Measurements from ENCODE around the gene CFAP61.
"Not testable (repeated sequence)": the region's sequence is repeated elsewhere in the genome, so short reads cannot be mapped to it uniquely, and the experiment has no call there.

Gene CFAP61

DNA sequence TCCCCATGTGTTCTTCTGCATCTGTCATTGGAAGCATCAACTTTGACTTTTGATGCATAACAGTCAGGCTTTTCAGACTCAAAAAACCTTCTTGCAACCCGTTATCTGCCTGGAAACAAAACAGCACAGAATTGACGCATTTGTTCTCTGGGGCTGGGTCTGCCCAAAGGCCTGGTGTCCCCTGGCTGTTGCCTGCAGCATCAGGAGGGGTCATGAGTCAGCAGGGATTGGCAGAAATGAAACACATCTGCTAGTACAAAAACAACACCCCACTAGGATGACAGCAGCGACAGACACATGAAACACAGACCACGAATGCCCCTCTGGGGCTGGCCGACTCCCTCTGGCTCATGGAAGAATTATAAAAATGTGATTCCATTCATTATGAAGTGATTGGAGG, 158.0 kb downstream of the CFAP61 start:
- no peak for DNase-seq (ENCODE audit: low spot score)

DNA sequence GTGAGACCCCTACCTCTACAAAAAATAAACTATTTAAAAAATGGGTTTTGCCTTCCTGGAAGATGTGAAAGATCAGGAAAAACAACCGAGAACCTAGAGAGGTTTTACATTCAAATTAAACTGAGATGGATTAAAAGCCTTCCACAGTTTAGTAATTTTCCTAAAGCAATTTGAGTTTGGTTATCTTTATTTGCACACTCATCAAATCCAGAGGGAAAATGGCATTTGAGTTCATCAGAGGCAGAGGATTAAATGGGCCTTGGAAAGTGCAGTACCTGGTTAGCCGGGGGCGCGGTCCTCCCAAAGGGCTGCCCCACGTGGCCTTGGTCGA, 158.6 kb downstream of the CFAP61 start:
- DNase-seq (ENCODE audit: low spot score), result no peak

DNA sequence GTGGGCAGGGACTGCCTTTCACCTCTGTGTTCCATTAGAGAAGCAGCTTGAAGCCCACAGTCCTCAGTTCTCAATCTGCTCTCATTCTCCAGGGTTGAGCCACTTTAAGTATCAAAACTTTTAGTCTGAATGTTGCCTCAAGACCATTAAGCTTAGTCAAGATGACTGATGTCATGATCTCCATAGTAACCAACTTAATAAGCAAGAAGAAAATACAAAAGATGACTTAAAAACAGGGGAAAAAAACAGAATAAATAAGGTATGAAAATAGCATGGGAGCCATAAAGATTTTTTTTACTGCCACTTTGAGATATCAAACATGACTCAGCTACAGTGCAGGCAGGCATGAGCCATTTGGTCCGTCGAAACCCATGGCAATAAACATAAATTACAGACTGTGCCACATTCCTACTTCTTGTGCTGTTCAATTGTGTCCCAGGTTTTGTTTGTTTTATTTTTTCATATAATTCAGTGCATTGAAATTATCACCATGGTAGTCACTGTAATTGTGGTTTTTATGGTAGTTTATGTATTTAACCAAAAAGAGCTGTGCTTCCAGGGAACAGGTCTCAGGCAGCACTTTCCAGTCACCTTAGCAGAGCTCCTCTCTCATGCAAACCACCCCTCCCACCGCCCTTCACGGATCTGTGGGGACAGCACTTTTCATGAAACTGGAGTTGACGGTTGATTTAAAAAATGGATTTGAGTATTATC, 159.1 kb downstream of the CFAP61 start:
- DNase-seq (ENCODE audit: low spot score), result no peak

DNA sequence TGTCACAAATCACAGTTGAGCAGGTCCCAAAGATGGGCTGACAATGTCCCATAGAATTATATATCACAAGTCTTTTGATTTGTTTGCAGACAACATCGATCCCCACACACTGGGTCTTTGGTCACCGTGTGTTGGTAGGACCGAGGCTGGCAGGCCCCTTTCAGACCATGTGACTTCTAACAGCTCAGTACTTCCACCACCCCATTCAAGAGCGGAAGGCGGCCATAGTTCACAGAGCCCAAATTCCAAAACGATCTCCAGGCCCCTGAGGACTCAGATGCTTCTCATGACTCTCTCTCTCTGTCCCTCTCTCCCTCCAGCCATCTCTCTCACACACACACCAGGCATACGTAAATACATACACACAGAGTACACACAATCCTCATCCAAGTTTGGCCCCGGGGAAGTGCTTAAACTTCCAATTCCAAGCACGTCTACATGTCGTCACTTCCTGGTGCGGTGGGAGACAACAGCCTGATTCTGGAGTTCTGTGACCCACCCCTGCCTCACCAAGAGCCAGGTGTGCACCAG, 159.7 kb downstream of the CFAP61 start:
- no peak for DNase-seq (ENCODE audit: low spot score)

DNA sequence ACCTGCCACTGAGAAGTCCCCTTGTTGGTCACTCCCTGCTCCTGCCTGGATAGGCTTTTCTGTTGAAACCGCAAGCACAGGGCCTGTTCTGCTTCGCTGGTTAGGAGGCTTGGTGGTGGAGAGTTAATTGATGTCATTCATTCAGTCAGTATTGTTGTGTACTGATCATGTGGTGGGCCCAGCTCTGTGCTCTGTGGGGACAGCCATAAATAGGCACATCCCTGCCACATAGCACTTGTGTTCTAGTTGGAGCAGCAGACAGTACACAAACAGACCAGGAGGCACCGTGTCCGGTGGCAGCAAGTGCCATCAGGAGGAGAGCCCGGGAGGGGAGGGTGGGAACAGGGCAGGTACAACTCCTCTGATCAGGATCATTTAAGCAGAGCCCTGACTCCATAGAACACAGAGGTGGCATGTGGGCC, 160.4 kb downstream of the CFAP61 start:
- DNase-seq (ENCODE audit: low spot score), result no peak

DNA sequence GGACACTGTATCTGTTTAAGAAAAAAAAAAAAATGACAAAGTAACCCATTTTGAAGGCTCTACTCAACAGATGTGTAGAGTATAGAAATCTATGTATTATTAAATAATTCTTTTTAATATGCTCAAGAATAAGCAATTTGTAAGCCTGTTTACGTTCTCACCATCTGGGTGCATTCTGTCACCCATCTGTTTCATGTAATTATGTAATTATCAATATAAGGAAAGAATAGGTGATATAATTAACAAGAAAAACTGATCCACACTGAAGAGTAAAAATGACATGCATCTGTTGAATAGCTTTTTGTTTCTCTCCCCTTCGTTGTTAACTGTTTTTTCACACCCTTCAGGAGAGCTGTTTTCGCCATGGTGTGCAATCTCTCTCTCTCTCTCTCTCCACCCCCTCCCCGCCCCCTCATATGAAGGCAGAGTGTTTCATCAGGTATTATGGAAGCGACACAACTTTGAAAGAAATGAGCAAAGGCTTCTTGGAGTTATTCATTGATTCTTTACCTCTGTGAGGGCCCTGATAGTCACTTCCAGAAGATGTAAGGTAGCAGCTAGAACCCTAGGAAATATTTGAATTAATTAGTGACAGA, 161.3 kb downstream of the CFAP61 start:
- no peak for DNase-seq (ENCODE audit: low spot score)

DNA sequence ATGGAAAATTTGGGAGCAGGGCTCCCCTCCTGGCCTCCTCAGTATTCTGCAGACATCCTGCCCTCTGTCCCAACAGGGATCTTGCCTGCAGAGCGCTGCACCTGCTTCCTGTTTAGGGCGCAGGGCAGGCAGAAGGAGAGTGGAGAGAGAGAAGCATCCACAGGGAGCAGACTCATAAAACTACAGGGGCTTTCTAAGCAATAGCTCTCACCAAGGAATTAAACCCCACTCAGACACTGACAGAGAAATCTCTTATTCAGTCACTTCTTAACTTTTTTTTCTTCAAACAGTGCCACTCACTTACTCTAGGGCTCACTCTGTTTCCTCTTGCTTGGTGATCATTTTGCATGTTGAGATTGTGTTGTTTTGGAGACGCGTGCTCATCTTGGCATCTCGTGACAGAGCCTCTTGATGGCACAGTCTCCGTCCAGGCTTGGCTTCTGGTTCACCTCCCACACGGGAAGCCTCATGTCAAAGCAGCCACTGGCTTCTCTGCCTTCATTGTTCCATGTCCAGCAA, 162.5 kb downstream of the CFAP61 start:
- DNase-seq (ENCODE audit: low spot score), result no peak

DNA sequence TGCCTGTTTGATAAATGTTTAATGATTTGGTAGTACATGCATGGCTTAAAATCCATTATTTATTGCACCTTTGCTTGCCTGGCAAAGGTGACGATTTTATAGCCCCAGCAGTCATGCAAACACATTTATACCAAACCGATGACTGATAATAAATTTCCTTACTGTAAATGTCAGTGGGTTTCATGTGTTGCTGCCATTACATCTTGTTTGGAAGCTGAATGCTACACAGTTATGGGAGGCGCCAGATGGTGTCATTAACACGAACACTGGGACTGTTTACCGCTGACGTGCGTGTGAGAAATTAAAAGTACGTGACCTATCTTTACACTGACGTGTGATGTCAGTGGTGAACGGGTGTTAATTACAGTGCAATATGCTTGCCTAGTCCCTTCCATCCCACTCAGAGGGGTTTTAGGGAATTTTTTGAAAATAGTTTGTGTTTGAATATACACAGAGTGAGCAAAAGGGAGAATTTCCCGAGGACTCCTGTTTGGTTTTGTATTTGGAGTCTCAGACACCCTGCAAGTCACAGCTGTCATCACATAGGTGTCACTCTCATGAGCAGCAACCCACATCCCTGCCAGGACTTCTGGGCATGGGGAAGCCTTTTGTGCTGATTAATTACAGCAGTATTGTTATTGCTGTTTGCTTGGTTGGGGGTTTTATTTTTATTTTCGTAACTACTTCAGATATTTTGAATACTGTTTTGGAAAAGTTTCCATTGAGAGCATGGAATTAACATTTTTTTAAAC, 163.8 kb downstream of the CFAP61 start:
- DNase-seq (ENCODE audit: low spot score), result no peak

DNA sequence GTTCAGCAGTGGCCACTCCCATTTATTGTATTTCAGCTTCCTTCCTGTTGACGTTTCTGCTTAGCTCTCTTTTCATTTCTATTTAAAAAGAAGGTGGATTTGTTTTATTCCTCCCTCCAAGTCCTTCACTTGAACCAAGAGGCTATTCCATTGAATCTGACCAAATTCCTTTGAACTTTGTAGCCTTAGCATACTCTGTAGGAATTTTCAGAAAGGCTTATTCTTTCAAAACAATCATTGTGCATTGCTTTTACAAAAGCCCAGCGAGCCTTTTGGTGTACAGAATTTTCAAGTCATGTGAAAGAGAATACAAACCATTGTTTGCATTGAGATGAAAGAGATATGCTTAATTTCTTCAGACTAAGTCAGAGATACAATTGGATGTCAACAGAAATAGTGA, 164.6 kb downstream of the CFAP61 start:
- no peak for DNase-seq (ENCODE audit: low spot score)

DNA sequence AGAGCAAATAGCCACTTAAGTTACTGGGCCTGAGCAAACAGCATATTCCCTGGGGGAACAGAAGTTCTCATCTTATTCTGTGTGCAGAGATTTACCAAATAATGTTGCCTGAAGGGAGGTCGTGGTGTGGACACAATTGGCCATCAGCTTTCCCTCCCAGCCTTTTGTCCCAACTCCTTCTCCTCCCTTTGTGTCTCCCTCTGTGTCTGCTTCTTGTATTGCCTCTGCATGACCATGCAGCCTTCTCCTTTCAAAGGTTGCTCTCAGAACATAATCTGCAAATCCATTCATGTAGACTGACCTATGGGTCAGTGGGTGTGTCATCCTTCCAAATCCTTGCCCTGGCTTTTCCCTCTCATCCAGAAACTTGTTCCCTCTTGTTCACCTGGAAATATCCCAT, 165.3 kb downstream of the CFAP61 start:
- no peak for DNase-seq (ENCODE audit: low spot score)

DNA sequence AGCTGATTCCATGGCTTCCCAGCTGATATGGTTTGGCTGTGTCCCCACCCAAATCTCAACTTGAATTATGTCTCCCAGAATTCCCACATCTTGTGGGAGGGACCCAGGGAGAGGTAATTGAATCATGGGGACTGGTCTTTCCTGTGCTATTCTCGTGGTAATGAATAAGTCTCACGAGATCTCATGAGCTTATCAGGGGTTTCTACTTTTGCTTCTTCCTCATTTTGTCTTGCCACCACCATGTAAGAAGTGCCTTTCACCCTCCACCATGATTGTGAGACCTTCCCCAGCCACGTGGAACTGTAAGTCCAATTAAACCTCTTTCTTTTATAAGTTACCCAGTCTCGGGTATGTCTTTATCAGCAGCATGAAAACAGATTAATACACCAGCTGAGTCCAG, 165.8 kb downstream of the CFAP61 start:
- not testable (repeated sequence) for DNase-seq (ENCODE audit: low spot score)

DNA sequence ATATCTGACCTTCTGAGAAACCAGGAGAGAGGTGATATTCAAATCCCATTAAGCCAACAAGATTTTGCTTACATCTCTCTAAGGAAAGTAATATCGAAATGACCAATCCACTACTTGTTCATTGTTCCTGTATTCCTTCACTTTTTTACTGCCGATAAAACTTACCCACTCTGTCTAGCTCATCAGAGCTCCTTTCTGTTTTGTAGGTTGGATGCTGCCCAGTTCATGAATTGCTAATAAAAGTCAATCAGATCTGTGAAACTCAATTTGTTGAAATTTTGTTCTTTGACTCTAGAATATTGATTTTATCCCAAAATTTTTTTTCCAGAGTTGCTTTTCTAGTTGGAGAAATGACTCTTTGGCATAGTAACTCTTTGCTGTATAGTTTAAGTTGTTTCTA, 166.7 kb downstream of the CFAP61 start:
- no peak for DNase-seq (ENCODE audit: low spot score)

DNA sequence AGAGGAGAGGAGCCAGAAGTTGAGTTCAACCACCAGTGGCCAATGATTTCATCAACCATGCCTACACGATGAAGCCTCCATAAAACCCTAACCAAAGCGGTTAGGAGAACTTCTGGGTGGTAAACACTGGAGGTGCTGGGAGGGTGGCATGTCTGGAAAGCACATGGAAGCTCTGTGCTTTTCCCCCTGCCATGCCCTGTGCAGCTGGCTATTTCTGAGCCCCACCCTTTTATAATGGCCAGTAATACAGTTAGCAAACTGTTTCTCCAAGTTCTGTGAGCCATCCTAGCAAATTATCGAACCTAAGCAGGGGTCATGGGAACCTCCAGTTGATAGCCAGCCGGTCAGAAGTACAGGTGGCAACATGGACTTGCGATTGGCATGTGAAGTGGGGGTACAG, 167.8 kb downstream of the CFAP61 start:
- DNase-seq (ENCODE audit: low spot score), result no peak

DNA sequence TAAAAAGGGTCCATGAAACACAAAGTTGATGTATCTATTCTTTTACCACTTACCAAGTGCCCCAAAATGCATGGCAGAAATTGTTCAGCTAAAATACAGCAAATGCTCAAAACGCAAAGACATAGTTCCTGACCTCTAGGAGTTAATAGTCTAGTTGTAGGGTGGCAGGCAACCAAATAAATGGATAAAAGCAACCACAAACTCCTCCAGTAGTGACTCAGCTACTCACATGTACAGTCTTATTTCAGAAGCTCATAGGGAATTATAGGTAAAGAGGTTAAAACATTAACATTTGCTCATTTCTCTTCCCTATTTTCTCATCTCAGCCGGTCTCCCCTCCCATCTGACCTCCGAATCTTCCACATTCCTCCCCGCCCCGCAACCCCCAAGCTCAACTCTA, 171.6 kb downstream of the CFAP61 start:
- no peak for DNase-seq (ENCODE audit: low spot score)

DNA sequence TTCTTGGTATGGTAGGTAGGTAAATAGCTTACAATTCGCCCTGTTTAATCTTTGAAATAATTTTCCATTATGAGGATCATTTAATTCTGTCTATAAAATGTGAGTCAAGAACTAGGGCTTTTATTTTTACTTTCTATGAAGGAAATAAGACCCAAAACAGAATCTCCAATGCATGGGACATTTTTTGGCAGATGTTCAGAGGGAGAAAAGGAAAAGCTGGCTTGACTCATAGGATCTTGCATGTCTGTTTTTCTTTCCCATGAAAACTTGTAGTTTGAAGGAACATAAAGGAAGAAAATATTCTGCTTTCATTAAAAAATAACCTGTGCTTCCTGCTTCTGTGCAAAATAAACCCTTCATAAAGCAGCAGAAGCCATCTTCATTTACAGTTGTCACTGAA, 172.5 kb downstream of the CFAP61 start:
- no peak for DNase-seq (ENCODE audit: low spot score)

DNA sequence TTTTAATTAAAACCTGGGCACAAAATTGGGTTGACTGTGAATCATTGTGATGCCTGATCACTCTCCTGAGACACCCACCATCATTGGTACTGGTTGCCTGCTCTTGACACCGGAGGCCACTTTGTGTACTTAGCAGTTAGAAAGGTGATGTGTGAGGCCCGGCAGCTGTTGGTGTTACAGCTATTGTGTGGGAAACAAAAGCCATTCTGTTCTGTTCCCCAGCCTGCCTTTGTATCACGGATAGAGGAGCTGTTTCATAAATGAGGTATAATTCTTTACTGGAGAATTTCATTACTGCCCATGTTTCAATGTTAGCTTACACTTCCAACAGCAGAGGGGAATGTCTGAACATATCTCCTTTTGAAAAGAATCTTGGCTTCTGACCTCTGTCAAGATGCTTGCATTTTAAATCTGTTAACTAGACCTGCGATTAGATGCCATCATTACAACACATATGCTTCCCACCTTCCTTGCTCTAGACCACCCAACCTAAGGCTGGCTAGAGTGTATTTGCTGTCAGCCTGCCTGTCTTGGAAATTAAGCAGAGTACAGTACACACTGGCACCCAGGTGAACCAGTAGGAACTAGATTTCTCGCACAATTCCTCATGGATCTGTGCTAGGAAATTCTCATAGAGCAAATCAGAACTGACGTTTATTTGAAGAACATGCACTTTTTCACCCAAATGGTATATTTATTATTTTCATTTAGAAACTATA, 173.2 kb downstream of the CFAP61 start:
- DNase-seq (ENCODE audit: low spot score), result no peak

DNA sequence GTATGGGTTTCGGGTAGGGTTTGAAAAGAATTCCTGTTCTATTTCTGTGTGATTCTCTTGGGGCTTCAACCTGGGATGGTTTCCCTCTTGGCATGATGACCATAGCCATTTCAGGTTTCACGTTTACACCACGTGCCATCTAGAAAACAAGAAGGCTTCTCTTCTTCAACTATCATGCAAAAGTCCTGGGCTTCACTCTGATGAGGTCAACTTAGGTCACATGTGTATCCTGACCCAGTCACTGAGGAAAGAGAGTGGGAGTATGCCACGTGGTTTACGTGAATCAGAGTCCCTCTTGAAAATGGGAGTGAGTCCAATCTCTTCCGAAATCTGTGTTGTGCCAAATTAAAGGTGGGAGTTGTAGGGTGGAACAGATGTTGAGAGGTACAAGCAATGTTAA, 174.2 kb downstream of the CFAP61 start:
- no peak for DNase-seq (ENCODE audit: low spot score)

DNA sequence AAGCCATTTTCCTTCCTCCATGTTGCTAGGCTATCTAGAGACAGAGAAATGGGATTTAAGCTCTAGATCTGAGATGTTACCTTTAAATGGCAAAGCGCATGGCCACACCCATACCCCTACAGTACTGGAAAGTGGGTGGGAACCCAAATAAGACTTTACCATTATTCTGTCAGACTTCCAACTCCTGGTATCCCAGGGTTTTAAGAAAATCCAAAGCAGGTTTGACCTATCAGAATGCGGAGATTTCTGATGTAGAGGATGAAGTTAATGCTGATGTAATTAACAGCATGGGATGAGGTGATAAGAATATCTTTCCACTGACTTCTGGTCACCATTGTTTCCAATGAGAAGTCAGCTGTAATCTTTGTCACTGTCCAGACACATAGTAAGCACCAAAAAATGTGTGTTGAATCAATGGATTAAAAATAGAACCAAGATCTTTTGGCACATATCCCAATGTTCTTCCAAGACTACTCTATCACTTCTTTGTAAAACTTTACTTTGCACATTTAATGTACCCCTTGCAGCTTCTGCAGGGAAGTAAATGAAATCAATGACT, 174.8 kb downstream of the CFAP61 start:
- DNase-seq (ENCODE audit: low spot score), result no peak

DNA sequence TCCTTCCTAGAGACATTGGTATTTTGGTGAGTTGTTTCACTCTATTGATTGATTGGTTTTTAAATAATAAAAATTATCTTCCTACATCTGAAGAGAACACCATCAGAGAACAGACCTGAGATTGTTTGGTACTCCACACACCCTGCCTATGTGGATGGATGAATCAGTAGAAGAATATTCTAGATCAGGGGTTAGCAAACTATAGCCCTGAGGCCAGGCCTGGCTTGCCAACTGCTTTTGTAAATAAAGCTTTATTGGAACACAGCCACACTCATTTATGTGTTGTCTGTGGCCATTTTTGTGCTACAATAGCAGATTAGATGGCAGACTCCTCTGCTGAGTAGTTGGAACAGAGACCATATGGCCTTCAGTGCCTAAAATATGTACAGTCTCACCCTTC, 176.0 kb downstream of the CFAP61 start:
- DNase-seq (ENCODE audit: low spot score), result no peak

DNA sequence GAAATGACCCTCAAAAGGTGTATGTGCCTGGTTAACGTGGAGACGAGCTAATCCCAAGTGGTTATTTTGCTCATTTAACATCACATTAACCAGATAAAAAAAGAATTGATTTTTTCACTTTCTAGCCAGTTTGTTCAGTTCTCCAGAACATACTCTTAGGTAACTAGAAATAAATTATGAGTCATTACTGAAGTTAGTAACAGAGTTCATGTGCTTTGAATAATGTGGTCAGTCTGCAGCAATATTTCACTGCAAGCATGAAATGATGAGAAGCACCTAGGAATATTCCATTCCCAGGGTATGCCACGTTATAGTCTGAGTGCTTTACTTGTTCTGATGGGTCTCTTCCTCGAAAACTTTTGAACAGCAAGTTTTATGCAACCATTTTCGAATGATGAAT, 177.3 kb downstream of the CFAP61 start:
- no peak for DNase-seq (ENCODE audit: low spot score)

DNA sequence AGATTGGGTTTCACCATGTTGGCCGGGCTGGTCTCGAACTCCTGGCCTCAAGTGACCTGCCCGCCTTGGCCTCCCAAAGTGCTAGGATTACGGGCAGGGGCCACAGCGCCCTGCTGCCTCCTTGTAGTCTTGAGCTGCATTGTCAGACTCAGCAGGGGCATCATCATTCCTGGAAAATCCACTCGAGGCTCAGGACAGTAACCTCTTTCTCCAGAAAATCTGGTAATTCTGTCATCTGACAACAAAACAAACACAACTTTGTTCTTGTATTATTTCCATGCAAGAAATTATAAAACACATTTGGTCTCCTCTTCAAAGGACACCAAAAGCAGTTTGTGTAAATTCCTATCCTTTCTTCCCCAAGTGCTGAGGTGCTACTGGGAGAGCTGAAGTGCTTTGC, 178.4 kb downstream of the CFAP61 start:
- no peak for DNase-seq (ENCODE audit: low spot score)

Measured in CD4-positive, alpha-beta T cell treated with Interleukin-2 at 100 ng/mL for 4 hours (primary cell).